Spleen (tissue), 11 donors: ENCODE data around the gene UBL7. TPM values are rescaled to one million over a fixed set of nuclear protein-coding genes. Genes with fewer than 3 reads are reported as not detected.

Source experiments
- DNase-seq: peaks from one replicate; pipeline ENCODE4 v3.0.0-alpha.2; 2020
- H3K27ac ChIP-seq, 8 donors: fragments of 200-600 bp; sonication (generic) in 7 of 8; 1 replicate in 4 of 8; 2 replicates in 4 of 8; pipeline versions ENCODE4 v1.5.0 to v1.8.0; 2016 to 2021; ENCODE audit warnings: inconsistent platforms in 4 of 8, mild to moderate bottlenecking in 4 of 8, moderate library complexity in 1 of 8
- H3K27me3 ChIP-seq, 7 donors: fragments of 200-600 bp; sonication (generic) in 6 of 7; replicated peaks in 1 of 7; 1 replicate in 4 of 7; 2 replicates in 3 of 7; pipeline versions ENCODE4 v1.5.0 to v1.8.0; 2016 to 2021; ENCODE audit warnings: inconsistent platforms in 3 of 7, mild to moderate bottlenecking in 1 of 7
- H3K36me3 ChIP-seq, 6 donors: fragments of 200-600 bp; sonication (generic) in 5 of 6; 1 replicate in 4 of 6; 2 replicates in 2 of 6; pipeline versions ENCODE4 v1.5.0 to v1.8.0; 2016 to 2021; ENCODE audit warnings: inconsistent platforms in 2 of 6
- H3K4me1 ChIP-seq, 6 donors: fragments of 200-600 bp; sonication (generic) in 5 of 6; 1 replicate in 3 of 6; 2 replicates in 3 of 6; pipeline versions ENCODE4 v1.5.0 to v1.8.0; 2016 to 2021; ENCODE audit warnings: inconsistent platforms in 3 of 6
- H3K4me3 ChIP-seq, 8 donors: fragments of 200-600 bp; sonication (generic) in 7 of 8; 1 replicate in 4 of 8; 2 replicates in 4 of 8; pipeline versions ENCODE4 v1.5.0 to v1.8.0; 2016 to 2021; ENCODE audit warnings: inconsistent platforms in 4 of 8, mild to moderate bottlenecking in 4 of 8, moderate library complexity in 2 of 8
- H3K9me3 ChIP-seq, 8 donors: fragments of 200-600 bp; sonication (generic) in 7 of 8; 1 replicate in 4 of 8; 2 replicates in 4 of 8; pipeline versions ENCODE4 v1.5.0 to v1.8.0; 2016 to 2021; ENCODE audit warnings: inconsistent platforms in 4 of 8
- CTCF ChIP-seq, 11 experiments: fragments of 200-600 bp in 7 of 11; fragments of 450-650 bp in 4 of 11; sonication (generic) in 4 of 11; IDR thresholded peaks in 8 of 11; conservative IDR thresholded peaks in 3 of 11; 1 replicate in 7 of 11; 2 replicates in 4 of 11; pipeline versions ENCODE4 v1.4.0 to v1.8.0; 2016 to 2021; ENCODE audit warnings: antibody characterized with exemption in 11 of 11, inconsistent platforms in 4 of 11, mild to moderate bottlenecking in 1 of 11
- POLR2A ChIP-seq, 3 donors: fragments of 450-650 bp; IDR thresholded peaks; one replicate each; pipeline ENCODE4 v1.5.1; 2017; ENCODE audit warnings: antibody characterized with exemption in 3 of 3, mild to moderate bottlenecking in 1 of 3
- POLR2AphosphoS5 ChIP-seq, 3 donors: sonication (generic); formaldehyde crosslinking; IDR thresholded peaks; one replicate each; pipeline ENCODE4 v1.5.1; 2017; ENCODE audit warnings: antibody characterized with exemption in 3 of 3
- WGBS, 5 donors: extraction: QIAGEN DNeasy Blood & Tissue Kit in 3 of 5; methylation state at CpG; one replicate each; pipeline versions ENCODE4 v1.1.5 to v1.1.7; 2013 to 2018; 5-methylcytosine and 5-hydroxymethylcytosine counted together
- intact Hi-C: fragments of 100-400 bp; cut with DNase I; formaldehyde crosslinking; loops from one replicate; pipeline ENCODE4 v1.15.0; 2023; ENCODE audit warnings: low total_unique reads
- polyA plus RNA-seq, 3 donors: library from polyadenylated mRNA; stranded (reverse); fragments of 200-250 nt; gene quantifications; one replicate each; pipeline ENCODE4 v1.2.1, GENCODE V29; 2013
- total RNA-seq, 7 donors: library from RNA; depleted of rRNA in 3 of 7; stranded (reverse); fragments of >200 nt in 3 of 7; fragmentation: NEBNext Ultra II Directional in 4 of 7; extraction: Animal tissue kit (Norgen Biotek cat#: 25700) in 4 of 7; gene quantifications; one replicate each; pipeline versions ENCODE4 v1.1.0 to v1.2.1, GENCODE V29; 2016 to 2021
- donor health status: healthy with polysubstance abuse.
- donor health status: DM: no; HTN: no; CAD: no; lungs with moderate emphysema.
- donor health status: DM: no; HTN: no; CAD: no.
- donor health status: Bipolar disorder and iron deficiency.
- donor health status: healthy.
- donor health status: DM: no; HTN: no; CAD: no.
- donor health status: DM: yes; HTN: yes; CAD: no.

The UBL7 gene
- total and polyA plus RNA-seq, 10 donors: 36.9 to 83.9 (median 47.7) TPM

- no peaks in the 10 kb centered on the region for H3K9me3 ChIP-seq
- H3K4me3 ChIP-seq: no peak overlapping the region
- H3K4me1 ChIP-seq: peaks cover 4 to 42% (median 7%) of the 10 kb centered on the region in 6 donors
- DNase-seq: peak; percentile 54
- intact Hi-C loops: no loop called here
- no peaks in the 10 kb centered on the region for H3K27me3 ChIP-seq
- peak overlapping the region in 1 of 8 donors; percentile 61 for H3K27ac ChIP-seq
- WGBS, 5 donors: 95 to 97% (median 95%) methylated on average over 8 to 9 of the region's 9 CpGs
- TF ChIP-seq POLR2AphosphoS5 (IDR thresholded peaks at IDR 0.05) (no peak), POLR2A (IDR thresholded peaks at IDR 0.05) (no peak), CTCF (IDR thresholded peaks at IDR 0.05 in 8 of 11, conservative IDR thresholded peaks at IDR 0.05 in 3 of 11) (no peak)
- peaks cover 0 to 72% (median 63%) of the 10 kb centered on the region in 6 donors for H3K36me3 ChIP-seq
Measured at GRCh38 chr15:74445816-74446763, 14.9 kb downstream of the UBL7 start.

- intact Hi-C loops: no loop called here
- Histone ChIP-seq H3K27ac (peak overlapping the region in 7 of 8 donors; percentile 21 to 74 (median 63)), H3K9me3 (no peaks in the 10 kb centered on the region), H3K4me1 (peaks cover 4 to 51% (median 9%) of the 10 kb centered on the region in 6 donors), H3K4me3 (no peak overlapping the region), H3K36me3 (peaks cover 0 to 55% (median 46%) of the 10 kb centered on the region in 6 donors), H3K27me3 (no peaks in the 10 kb centered on the region)
- DNase-seq: peak; percentile 39
- TF ChIP-seq POLR2A (IDR thresholded peaks at IDR 0.05) (no peak), POLR2AphosphoS5 (IDR thresholded peaks at IDR 0.05) (no peak), CTCF (IDR thresholded peaks at IDR 0.05 in 8 of 11, conservative IDR thresholded peaks at IDR 0.05 in 3 of 11) (no peak)
- WGBS, 5 donors: 56 to 74% (median 65%) methylated on average over 8 of the region's 8 CpGs
Measured at GRCh38 chr15:74444106-74445062, 16.6 kb downstream of the UBL7 start.

- peak; percentile 44 for DNase-seq
- intact Hi-C loops: no loop called here
- Histone ChIP-seq H3K36me3 (peaks cover 0 to 44% (median 35%) of the 10 kb centered on the region in 6 donors), H3K27ac (peak overlapping the region in 5 of 8 donors; percentile 61 to 74 (median 69)), H3K4me3 (no peak overlapping the region), H3K4me1 (peaks cover 4 to 60% (median 15%) of the 10 kb centered on the region in 6 donors), H3K9me3 (no peaks in the 10 kb centered on the region), H3K27me3 (no peaks in the 10 kb centered on the region)
- TF ChIP-seq CTCF (IDR thresholded peaks at IDR 0.05 in 8 of 11, conservative IDR thresholded peaks at IDR 0.05 in 3 of 11): no peak
- TF ChIP-seq POLR2AphosphoS5 (IDR thresholded peaks at IDR 0.05): no peak
- TF ChIP-seq POLR2A (IDR thresholded peaks at IDR 0.05): no peak
- 85 to 91% (median 87%) methylated on average over 14 of the region's 14 CpGs for WGBS, 5 donors
Measured at GRCh38 chr15:74443100-74443909, 17.7 kb downstream of the UBL7 start.
